Neural progenitor cell (in vitro differentiated cells): ENCODE measurements around the gene RIPK3.

Experiments used
- EZH2 ChIP-seq: fragments of 200-600 bp; sonication (generic); IDR thresholded peaks from 2 replicates; pipeline ENCODE4 v1.6.1; 2017; ENCODE audit warnings: antibody characterized with exemption, mild to moderate bottlenecking, moderate library complexity
- EZH2phosphoT487 ChIP-seq: fragments of 200-600 bp; sonication (generic); IDR thresholded peaks from 2 replicates; pipeline ENCODE4 v1.6.1; 2017; ENCODE audit warnings: antibody characterized with exemption
- TF ChIP-seq, protein P1 (sequence below): fragments of 200-600 bp; sonication (generic); IDR thresholded peaks from 2 replicates; pipeline ENCODE4 v1.5.1; 2017; ENCODE audit warnings: antibody characterized with exemption, mild to moderate bottlenecking

DNA sequence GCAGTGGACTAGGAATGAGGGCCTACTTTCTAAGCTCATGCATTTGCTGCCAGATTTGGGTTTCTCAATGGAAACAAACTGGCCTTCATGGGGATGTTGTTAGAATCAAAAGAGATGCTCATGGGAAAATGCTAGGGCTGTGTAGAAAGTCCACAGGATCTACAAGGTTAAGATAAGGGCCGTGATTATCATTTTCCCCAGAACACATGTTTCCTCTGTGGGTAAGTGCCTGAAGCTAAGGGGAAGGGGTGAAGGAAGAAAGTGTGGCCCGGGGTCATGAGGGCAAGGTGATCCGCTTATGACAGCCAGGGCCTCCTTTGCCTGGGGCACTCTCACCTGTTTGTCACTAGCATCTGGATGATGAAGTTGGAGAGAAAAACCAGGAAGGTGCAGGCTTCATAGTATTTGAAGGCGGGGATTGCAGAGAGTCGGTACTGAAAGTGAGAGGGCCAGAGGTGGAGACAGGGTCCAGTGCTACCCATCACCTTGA is 14.7 kb downstream of the RIPK3 start:
- TF ChIP-seq EZH2phosphoT487 (no peak), EZH2 (no peak)
- TF ChIP-seq, protein P1, sequence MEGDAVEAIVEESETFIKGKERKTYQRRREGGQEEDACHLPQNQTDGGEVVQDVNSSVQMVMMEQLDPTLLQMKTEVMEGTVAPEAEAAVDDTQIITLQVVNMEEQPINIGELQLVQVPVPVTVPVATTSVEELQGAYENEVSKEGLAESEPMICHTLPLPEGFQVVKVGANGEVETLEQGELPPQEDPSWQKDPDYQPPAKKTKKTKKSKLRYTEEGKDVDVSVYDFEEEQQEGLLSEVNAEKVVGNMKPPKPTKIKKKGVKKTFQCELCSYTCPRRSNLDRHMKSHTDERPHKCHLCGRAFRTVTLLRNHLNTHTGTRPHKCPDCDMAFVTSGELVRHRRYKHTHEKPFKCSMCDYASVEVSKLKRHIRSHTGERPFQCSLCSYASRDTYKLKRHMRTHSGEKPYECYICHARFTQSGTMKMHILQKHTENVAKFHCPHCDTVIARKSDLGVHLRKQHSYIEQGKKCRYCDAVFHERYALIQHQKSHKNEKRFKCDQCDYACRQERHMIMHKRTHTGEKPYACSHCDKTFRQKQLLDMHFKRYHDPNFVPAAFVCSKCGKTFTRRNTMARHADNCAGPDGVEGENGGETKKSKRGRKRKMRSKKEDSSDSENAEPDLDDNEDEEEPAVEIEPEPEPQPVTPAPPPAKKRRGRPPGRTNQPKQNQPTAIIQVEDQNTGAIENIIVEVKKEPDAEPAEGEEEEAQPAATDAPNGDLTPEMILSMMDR: no peak
